CD8-positive, alpha-beta memory T cell (primary cell): ENCODE measurements around the gene TCHP. TPM values are rescaled to one million over a fixed set of nuclear protein-coding genes. Genes with fewer than 3 reads are reported as not detected.

ENCODE experiments used
- CTCF ChIA-PET: fragments of 350-600 bp; sonication (Branson Sonifier 250); formaldehyde crosslinking; loops from one replicate; lab custom pipeline; 2021; ENCODE audit warnings: antibody characterized with exemption; lab: Charles Lee
- POLR2A ChIA-PET: fragments of 350-600 bp; sonication (Branson Sonifier 250); formaldehyde crosslinking; loops from one replicate; lab custom pipeline; 2021; ENCODE audit warnings: antibody characterized with exemption; lab: Charles Lee
- DNase-seq, 5 donors: peaks; one replicate each; pipeline versions ENCODE4 v3.0.0 to v3.0.0-alpha.2; 2020 to 2022; ENCODE audit warnings: mixed read lengths in 1 of 5
- H3K27ac ChIP-seq: one replicate; pipeline ENCODE4 v1.7.0; 2013; ENCODE audit warnings: low read depth, mild to moderate bottlenecking, low read length, moderate library complexity
- H3K27me3 ChIP-seq: 2 replicates; pipeline ENCODE4 v1.7.0; 2013; ENCODE audit warnings: low read length, mild to moderate bottlenecking; ENCODE audit not compliant: insufficient read depth, poor library complexity, severe bottlenecking
- H3K36me3 ChIP-seq: 2 replicates; pipeline ENCODE4 v1.7.0; 2013; ENCODE audit warnings: mild to moderate bottlenecking, low read length, moderate library complexity; ENCODE audit not compliant: insufficient read depth
- H3K4me1 ChIP-seq: 2 replicates; pipeline ENCODE4 v1.7.0; 2013; ENCODE audit warnings: mild to moderate bottlenecking, low read length, moderate library complexity; ENCODE audit not compliant: insufficient read depth
- H3K4me3 ChIP-seq: 2 replicates; pipeline ENCODE4 v1.7.0; 2013; ENCODE audit warnings: mild to moderate bottlenecking, low read length
- H3K9me3 ChIP-seq: 2 replicates; pipeline ENCODE4 v1.7.0; 2013; ENCODE audit warnings: mild to moderate bottlenecking, low read length
- H3K27ac Mint-ChIP-seq, 8 donors: one replicate each; pipeline ENCODE4 v1.8.0; 2020 to 2021; ENCODE audit warnings: mixed read lengths in 8 of 8, mild to moderate bottlenecking in 6 of 8, inconsistent platforms in 3 of 8, moderate library complexity in 3 of 8
- H3K27me3 Mint-ChIP-seq, 2 donors: one replicate each; pipeline ENCODE4 v1.8.0; 2020 to 2021; ENCODE audit warnings: mixed read lengths in 2 of 2, mild to moderate bottlenecking in 1 of 2, moderate library complexity in 1 of 2
- H3K36me3 Mint-ChIP-seq, 3 donors: one replicate each; pipeline ENCODE4 v1.8.0; 2020 to 2021; ENCODE audit warnings: mixed read lengths in 3 of 3, inconsistent platforms in 1 of 3, mild to moderate bottlenecking in 1 of 3
- H3K4me1 Mint-ChIP-seq, 3 donors: one replicate each; pipeline ENCODE4 v1.8.0; 2020 to 2021; ENCODE audit warnings: mixed read lengths in 3 of 3, inconsistent platforms in 1 of 3, mild to moderate bottlenecking in 1 of 3
- H3K4me3 Mint-ChIP-seq, 7 donors: one replicate each; pipeline ENCODE4 v1.8.0; 2020 to 2021; ENCODE audit warnings: mixed read lengths in 7 of 7, mild to moderate bottlenecking in 6 of 7, moderate library complexity in 4 of 7, inconsistent platforms in 2 of 7
- H3K9me3 Mint-ChIP-seq, 5 donors: one replicate each; pipeline ENCODE4 v1.8.0; 2020 to 2022; ENCODE audit warnings: mixed read lengths in 5 of 5, mild to moderate bottlenecking in 3 of 5, moderate library complexity in 2 of 5, inconsistent platforms in 1 of 5
- polyA plus RNA-seq: library from polyadenylated mRNA; unstranded; fragments of 300-500 nt; fragmentation: Illumina TruSeq; gene quantifications from one replicate; pipeline ENCODE4 v1.2.3, GENCODE V29; 2021
- total RNA-seq, 2 experiments: library from RNA; stranded (reverse); gene quantifications; one replicate each; pipeline ENCODE4 v1.2.3, GENCODE V29; 2021

TCHP gene
- total and polyA plus RNA-seq, 3 experiments from 2014 or later = 18.6 to 28.3 (median 27.7) TPM

GRCh38 chr12:109875572-109876131 lies 24.4 kb upstream of the TCHP start:
- Mint-ChIP-seq H3K27me3 (no peaks in the 10 kb centered on the region), H3K9me3 (peaks cover 0 to 3% (median 0%) of the 10 kb centered on the region in 5 donors), H3K36me3 (peaks cover 4 to 40% (median 5%) of the 10 kb centered on the region in 3 donors), H3K4me1 (peaks cover 51 to 70% (median 68%) of the 10 kb centered on the region in 3 donors), H3K27ac (peak overlapping the region in 4 of 8 donors; percentile 37 to 67 (median 55)), H3K4me3 (peak overlapping the region in 2 of 7 donors; percentile 8 to 52)
- ChIA-PET CTCF (interaction anchor here (1.5 kb wide), 1 partner anchor 23 kb away, joined by 3 read pairs; no protein-coding TSS in a partner anchor), POLR2A (no interaction called here)
- H3K27me3 ChIP-seq = no peaks in the 10 kb centered on the region
- no peaks in the 10 kb centered on the region for H3K9me3 ChIP-seq
- H3K27ac ChIP-seq = no peak overlapping the region
- no peaks in the 10 kb centered on the region for H3K36me3 ChIP-seq
- H3K4me3 ChIP-seq = no peak overlapping the region
- no peak for DNase-seq
- H3K4me1 ChIP-seq = peaks cover 22% of the 10 kb centered on the region

GRCh38 chr12:109876406-109876805 lies 23.7 kb upstream of the TCHP start:
- peaks cover 0 to 3% (median 0%) of the 10 kb centered on the region in 5 donors for H3K9me3 Mint-ChIP-seq
- ChIA-PET POLR2A (no interaction called here), CTCF (interaction anchor here (0.9 kb wide), 1 partner anchor 71 kb away, joined by 3 read pairs; no protein-coding TSS in a partner anchor)
- no peak overlapping the region for H3K4me3 ChIP-seq
- peaks cover 55 to 74% (median 74%) of the 10 kb centered on the region in 3 donors for H3K4me1 Mint-ChIP-seq
- no peaks in the 10 kb centered on the region for H3K27me3 Mint-ChIP-seq
- no peaks in the 10 kb centered on the region for H3K27me3 ChIP-seq
- no peak for DNase-seq
- H3K4me3 Mint-ChIP-seq = peak overlapping the region in 1 of 7 donors; percentile 52
- H3K27ac ChIP-seq = no peak overlapping the region
- no peaks in the 10 kb centered on the region for H3K36me3 ChIP-seq
- H3K27ac Mint-ChIP-seq = peak overlapping the region in 4 of 8 donors; percentile 37 to 68 (median 52)
- H3K4me1 ChIP-seq = peaks cover 30% of the 10 kb centered on the region
- no peaks in the 10 kb centered on the region for H3K9me3 ChIP-seq
- peaks cover 4 to 38% (median 4%) of the 10 kb centered on the region in 3 donors for H3K36me3 Mint-ChIP-seq

GRCh38 chr12:109877504-109878246 lies 22.4 kb upstream of the TCHP start:
- H3K9me3 Mint-ChIP-seq = peaks cover 0 to 3% (median 0%) of the 10 kb centered on the region in 5 donors
- Histone ChIP-seq H3K4me1 (peaks cover 30% of the 10 kb centered on the region), H3K27me3 (no peaks in the 10 kb centered on the region), H3K27ac (no peak overlapping the region), H3K4me3 (no peak overlapping the region), H3K9me3 (no peaks in the 10 kb centered on the region), H3K36me3 (no peaks in the 10 kb centered on the region)
- H3K27ac Mint-ChIP-seq = peak overlapping the region in 6 of 8 donors; percentile 8 to 86 (median 74)
- ChIA-PET POLR2A (no interaction called here), CTCF (interaction anchor here (0.8 to 2.8 kb wide), 4 partner anchors 24 to 72 kb away, joined by 3 to 17 read pairs (median 7); no protein-coding TSS in a partner anchor)
- DNase-seq = no peak
- H3K4me3 Mint-ChIP-seq = peak overlapping the region in 6 of 7 donors; percentile 19 to 95 (median 62)
- peaks cover under 1 to 27% (median 1%) of the 10 kb centered on the region in 3 donors for H3K36me3 Mint-ChIP-seq
- H3K4me1 Mint-ChIP-seq = peaks cover 49 to 71% (median 69%) of the 10 kb centered on the region in 3 donors
- peaks cover 0 to 2% of the 10 kb centered on the region in 2 donors for H3K27me3 Mint-ChIP-seq

GRCh38 chr12:109878247-109878625 lies 21.8 kb upstream of the TCHP start:
- POLR2A ChIA-PET = no interaction called here
- no peak overlapping the region for H3K4me3 ChIP-seq

GRCh38 chr12:109878749-109879148 lies 21.3 kb upstream of the TCHP start:
- Histone ChIP-seq H3K36me3 (no peaks in the 10 kb centered on the region), H3K4me1 (peaks cover 30% of the 10 kb centered on the region), H3K27ac (no peak overlapping the region), H3K27me3 (no peaks in the 10 kb centered on the region), H3K4me3 (peak overlapping the region; percentile 98), H3K9me3 (no peaks in the 10 kb centered on the region)
- Mint-ChIP-seq H3K36me3 (peaks cover 0 to 22% (median 0%) of the 10 kb centered on the region in 3 donors), H3K4me1 (peaks cover 48 to 68% (median 64%) of the 10 kb centered on the region in 3 donors), H3K9me3 (peaks cover 0 to 3% (median 0%) of the 10 kb centered on the region in 5 donors), H3K4me3 (peak overlapping the region; percentile 93 to 98 (median 96)), H3K27me3 (peaks cover 0 to 2% of the 10 kb centered on the region in 2 donors), H3K27ac (peak overlapping the region; percentile 53 to 100 (median 96))
- DNase-seq = no peak
- POLR2A ChIA-PET = no interaction called here
- CTCF ChIA-PET = interaction anchor here (1.5 to 2.8 kb wide), 3 partner anchors 25 to 73 kb away, joined by 5 to 17 read pairs (median 11); no protein-coding TSS in a partner anchor

More at GRCh38 chr12:109878247-109878625, 21.8 kb upstream of the TCHP start:
- no peak for DNase-seq
- H3K27me3 ChIP-seq = no peaks in the 10 kb centered on the region
- H3K36me3 ChIP-seq = no peaks in the 10 kb centered on the region
- Mint-ChIP-seq H3K27ac (peak overlapping the region in 7 of 8 donors; percentile 8 to 99 (median 75)), H3K36me3 (peaks cover 0 to 24% (median 0%) of the 10 kb centered on the region in 3 donors), H3K4me3 (peak overlapping the region in 5 of 7 donors; percentile 95 to 98 (median 97)), H3K4me1 (peaks cover 48 to 70% (median 64%) of the 10 kb centered on the region in 3 donors), H3K9me3 (peaks cover 0 to 3% (median 0%) of the 10 kb centered on the region in 5 donors), H3K27me3 (peaks cover 0 to 2% of the 10 kb centered on the region in 2 donors)
- peaks cover 30% of the 10 kb centered on the region for H3K4me1 ChIP-seq
- no peaks in the 10 kb centered on the region for H3K9me3 ChIP-seq
- CTCF ChIA-PET = interaction anchor here (1.5 to 2.8 kb wide), 3 partner anchors 25 to 73 kb away, joined by 5 to 17 read pairs (median 11); no protein-coding TSS in a partner anchor
- no peak overlapping the region for H3K27ac ChIP-seq

- peak overlapping the region; percentile 98 for H3K4me3 ChIP-seq
- H3K9me3 Mint-ChIP-seq = peaks cover 0 to 3% (median 0%) of the 10 kb centered on the region in 5 donors
- ChIA-PET POLR2A (no interaction called here), CTCF (interaction anchor here (1.5 to 2.8 kb wide), 3 partner anchors 26 to 74 kb away, joined by 5 to 17 read pairs (median 11); no protein-coding TSS in a partner anchor)
- H3K36me3 ChIP-seq = no peaks in the 10 kb centered on the region
- H3K27ac ChIP-seq = peak overlapping the region; percentile 85
- H3K4me1 Mint-ChIP-seq = peaks cover 48 to 62% (median 60%) of the 10 kb centered on the region in 3 donors
- H3K4me1 ChIP-seq = peaks cover 30% of the 10 kb centered on the region
- no peaks in the 10 kb centered on the region for H3K9me3 ChIP-seq
- H3K36me3 Mint-ChIP-seq = peaks cover 0 to 16% (median 0%) of the 10 kb centered on the region in 3 donors
- DNase-seq = no peak
- no peaks in the 10 kb centered on the region for H3K27me3 ChIP-seq
- peaks cover 0 to 2% of the 10 kb centered on the region in 2 donors for H3K27me3 Mint-ChIP-seq
- peak overlapping the region; percentile 53 to 100 (median 98) for H3K27ac Mint-ChIP-seq
- peak overlapping the region; percentile 93 to 98 (median 96) for H3K4me3 Mint-ChIP-seq
Measured at GRCh38 chr12:109879351-109880042, 20.6 kb upstream of the TCHP start.
